Activated CD4-positive, alpha-beta T cell treated with anti-CD3 and anti-CD28 coated beads, Interleukin-2, amount 10 ng/mL, durations not matched to agents 24 days and 14 days (primary cell): ENCODE data around the gene ALPP. TPM values are rescaled to one million over a fixed set of nuclear protein-coding genes. Genes with fewer than 3 reads are reported as not detected.
"Not testable (repeated sequence)": the region's sequence is repeated elsewhere in the genome, so short reads cannot be mapped to it uniquely, and the experiment has no call there.

ENCODE experiments used
- DNase-seq: peaks from one replicate; pipeline ENCODE4 v3.0.0; 2022
- H3K27ac Mint-ChIP-seq: one replicate; pipeline ENCODE4 v1.8.0; 2022; ENCODE audit warnings: mild to moderate bottlenecking, mixed read lengths
- H3K27me3 Mint-ChIP-seq: one replicate; pipeline ENCODE4 v1.8.0; 2022; ENCODE audit warnings: mixed read lengths
- H3K36me3 Mint-ChIP-seq: one replicate; pipeline ENCODE4 v1.8.0; 2022; ENCODE audit warnings: low read depth, mild to moderate bottlenecking, mixed read lengths
- H3K4me1 Mint-ChIP-seq: one replicate; pipeline ENCODE4 v1.8.0; 2021; ENCODE audit warnings: mixed read lengths
- H3K4me3 Mint-ChIP-seq: one replicate; pipeline ENCODE4 v1.8.0; 2022; ENCODE audit warnings: mild to moderate bottlenecking, moderate library complexity, mixed read lengths
- H3K9me3 Mint-ChIP-seq: one replicate; pipeline ENCODE4 v1.8.0; 2021; ENCODE audit warnings: mixed read lengths
- intact Hi-C: fragments of 100-400 bp; cut with micrococcal nuclease; formaldehyde crosslinking; loops from one replicate; pipeline ENCODE4 v1.15.1; 2023
- total RNA-seq: library from RNA; stranded (reverse); gene quantifications from 2 replicates; pipeline ENCODE4 v1.2.3, GENCODE V29; 2022

Gene ALPP
- total RNA-seq, 1 donor from 2014 or later = not detected

GRCh38 chr2:232408269-232408668 lies 29.7 kb downstream of the ALPP start:
- H3K9me3 Mint-ChIP-seq, DNase-seq, H3K4me3 Mint-ChIP-seq, H3K27ac Mint-ChIP-seq, H3K36me3 Mint-ChIP-seq, H3K4me1 Mint-ChIP-seq, intact Hi-C loops: not testable (repeated sequence)
- peaks cover 23% of the 10 kb centered on the region for H3K27me3 Mint-ChIP-seq

GRCh38 chr2:232409617-232410016 lies 31.1 kb downstream of the ALPP start:
- not testable (repeated sequence) for H3K36me3 Mint-ChIP-seq, H3K4me3 Mint-ChIP-seq

GRCh38 chr2:232410238-232410900 lies 31.8 kb downstream of the ALPP start:
- Mint-ChIP-seq H3K4me3 (no peak overlapping the region), H3K9me3 (no peaks in the 10 kb centered on the region), H3K36me3 (no peaks in the 10 kb centered on the region), H3K27me3 (peaks cover 30% of the 10 kb centered on the region), H3K27ac (no peak overlapping the region), H3K4me1 (peaks cover 8% of the 10 kb centered on the region)
- DNase-seq = no peak
- intact Hi-C loops = loop anchor here (10.0 kb wide), 1 partner anchor 74 kb away; the partner anchor contains the start of gene ECEL1

More at GRCh38 chr2:232409617-232410016, 31.1 kb downstream of the ALPP start:
- H3K9me3 Mint-ChIP-seq, DNase-seq, H3K27ac Mint-ChIP-seq, H3K4me1 Mint-ChIP-seq: not testable (repeated sequence)
- intact Hi-C loops = loop anchor here (10.0 kb wide), 1 partner anchor 75 kb away; the partner anchor contains the start of gene ECEL1
- peaks cover 31% of the 10 kb centered on the region for H3K27me3 Mint-ChIP-seq

- no peaks in the 10 kb centered on the region for H3K36me3 Mint-ChIP-seq
- H3K27me3 Mint-ChIP-seq = peaks cover 34% of the 10 kb centered on the region
- intact Hi-C loops = loop anchor here (10.0 kb wide), 1 partner anchor 73 kb away; the partner anchor contains the start of gene ECEL1
- H3K4me1 Mint-ChIP-seq = peaks cover 8% of the 10 kb centered on the region
- H3K9me3 Mint-ChIP-seq = no peaks in the 10 kb centered on the region
- H3K27ac Mint-ChIP-seq = no peak overlapping the region
- DNase-seq = no peak
- no peak overlapping the region for H3K4me3 Mint-ChIP-seq
Measured at GRCh38 chr2:232411901-232412629, 33.5 kb downstream of the ALPP start.

GRCh38 chr2:232412986-232413385 lies 34.4 kb downstream of the ALPP start:
- intact Hi-C loops = loop anchor here (10.0 kb wide), 1 partner anchor 72 kb away; the partner anchor contains the start of gene ECEL1
- Mint-ChIP-seq H3K27ac (no peak overlapping the region), H3K36me3 (no peaks in the 10 kb centered on the region), H3K4me1 (peaks cover 8% of the 10 kb centered on the region), H3K9me3 (no peaks in the 10 kb centered on the region), H3K27me3 (peaks cover 35% of the 10 kb centered on the region), H3K4me3 (no peak overlapping the region)
- DNase-seq = no peak

GRCh38 chr2:232415138-232415690 lies 36.7 kb downstream of the ALPP start:
- peaks cover 11% of the 10 kb centered on the region for H3K4me1 Mint-ChIP-seq
- H3K36me3 Mint-ChIP-seq = no peaks in the 10 kb centered on the region
- intact Hi-C loops = loop anchor here (10.0 kb wide), 1 partner anchor 70 kb away; the partner anchor contains the start of gene ECEL1
- H3K9me3 Mint-ChIP-seq = no peaks in the 10 kb centered on the region
- H3K4me3 Mint-ChIP-seq = no peak overlapping the region
- H3K27ac Mint-ChIP-seq = no peak overlapping the region
- H3K27me3 Mint-ChIP-seq = peaks cover 50% of the 10 kb centered on the region
- no peak for DNase-seq

- no peak for DNase-seq
- Mint-ChIP-seq H3K9me3 (no peaks in the 10 kb centered on the region), H3K27ac (no peak overlapping the region), H3K27me3 (peaks cover 48% of the 10 kb centered on the region), H3K4me3 (no peak overlapping the region), H3K36me3 (no peaks in the 10 kb centered on the region), H3K4me1 (peaks cover 11% of the 10 kb centered on the region)
- intact Hi-C loops = loop anchor here (10.0 kb wide), 1 partner anchor 69 kb away; the partner anchor contains the start of gene ECEL1
Measured at GRCh38 chr2:232415736-232416520, 37.4 kb downstream of the ALPP start.

GRCh38 chr2:232416521-232417470 lies 38.2 kb downstream of the ALPP start:
- DNase-seq = no peak
- Mint-ChIP-seq H3K27me3 (peaks cover 51% of the 10 kb centered on the region), H3K4me1 (peaks cover 11% of the 10 kb centered on the region), H3K36me3 (peaks cover under 1% of the 10 kb centered on the region), H3K9me3 (no peaks in the 10 kb centered on the region), H3K27ac (no peak overlapping the region), H3K4me3 (no peak overlapping the region)
- intact Hi-C loops = loop anchor here (10.0 kb wide), 1 partner anchor 68 kb away; the partner anchor contains the start of gene ECEL1

GRCh38 chr2:232417489-232417888 lies 38.9 kb downstream of the ALPP start:
- H3K4me1 Mint-ChIP-seq = peaks cover 11% of the 10 kb centered on the region
- peaks cover under 1% of the 10 kb centered on the region for H3K9me3 Mint-ChIP-seq
- DNase-seq = no peak
- intact Hi-C loops = loop anchor here (10.0 kb wide), 1 partner anchor 67 kb away; the partner anchor contains the start of gene ECEL1
- H3K36me3 Mint-ChIP-seq = peaks cover 2% of the 10 kb centered on the region
- H3K27ac Mint-ChIP-seq = no peak overlapping the region
- H3K27me3 Mint-ChIP-seq = peaks cover 54% of the 10 kb centered on the region
- H3K4me3 Mint-ChIP-seq = no peak overlapping the region

- intact Hi-C loops = loop anchor here (10.0 kb wide), 1 partner anchor 67 kb away; the partner anchor contains the start of gene ECEL1
- no peak for DNase-seq
- H3K4me1 Mint-ChIP-seq = peaks cover 7% of the 10 kb centered on the region
- peak overlapping the region; percentile 45 for H3K4me3 Mint-ChIP-seq
- peaks cover 5% of the 10 kb centered on the region for H3K9me3 Mint-ChIP-seq
- H3K36me3 Mint-ChIP-seq = peaks cover 2% of the 10 kb centered on the region
- H3K27ac Mint-ChIP-seq = no peak overlapping the region
- peaks cover 54% of the 10 kb centered on the region for H3K27me3 Mint-ChIP-seq
Measured at GRCh38 chr2:232418056-232418455, 39.5 kb downstream of the ALPP start.

GRCh38 chr2:232418466-232419244 lies 40.1 kb downstream of the ALPP start:
- Mint-ChIP-seq H3K9me3 (peaks cover 5% of the 10 kb centered on the region), H3K4me3 (peak overlapping the region; percentile 76), H3K4me1 (peaks cover 3% of the 10 kb centered on the region), H3K36me3 (peaks cover 2% of the 10 kb centered on the region), H3K27me3 (peaks cover 54% of the 10 kb centered on the region), H3K27ac (no peak overlapping the region)
- DNase-seq = peak; percentile 64
- intact Hi-C loops = loop anchor here (10.0 kb wide), 1 partner anchor 66 kb away; the partner anchor contains the start of gene ECEL1
